Measurements from ENCODE around the gene FMN1.

GRCh38 chr15:32736701-32737061 is 457.8 kb downstream of the FMN1 start:
- no peak for TF ChIP-seq EP300 (conservative IDR thresholded peaks at IDR 0.05; ENCODE audit: poor library complexity, severe bottlenecking)
- TF ChIP-seq, protein P1, sequence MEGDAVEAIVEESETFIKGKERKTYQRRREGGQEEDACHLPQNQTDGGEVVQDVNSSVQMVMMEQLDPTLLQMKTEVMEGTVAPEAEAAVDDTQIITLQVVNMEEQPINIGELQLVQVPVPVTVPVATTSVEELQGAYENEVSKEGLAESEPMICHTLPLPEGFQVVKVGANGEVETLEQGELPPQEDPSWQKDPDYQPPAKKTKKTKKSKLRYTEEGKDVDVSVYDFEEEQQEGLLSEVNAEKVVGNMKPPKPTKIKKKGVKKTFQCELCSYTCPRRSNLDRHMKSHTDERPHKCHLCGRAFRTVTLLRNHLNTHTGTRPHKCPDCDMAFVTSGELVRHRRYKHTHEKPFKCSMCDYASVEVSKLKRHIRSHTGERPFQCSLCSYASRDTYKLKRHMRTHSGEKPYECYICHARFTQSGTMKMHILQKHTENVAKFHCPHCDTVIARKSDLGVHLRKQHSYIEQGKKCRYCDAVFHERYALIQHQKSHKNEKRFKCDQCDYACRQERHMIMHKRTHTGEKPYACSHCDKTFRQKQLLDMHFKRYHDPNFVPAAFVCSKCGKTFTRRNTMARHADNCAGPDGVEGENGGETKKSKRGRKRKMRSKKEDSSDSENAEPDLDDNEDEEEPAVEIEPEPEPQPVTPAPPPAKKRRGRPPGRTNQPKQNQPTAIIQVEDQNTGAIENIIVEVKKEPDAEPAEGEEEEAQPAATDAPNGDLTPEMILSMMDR (IDR thresholded peaks at IDR 0.05; ENCODE audit: poor library complexity, severe bottlenecking): no peak
